Caki2 (cell line): ENCODE data around the gene DNAJA4. TPM values are rescaled to one million over a fixed set of nuclear protein-coding genes. Genes with fewer than 3 reads are reported as not detected.

Source experiments
- DNase-seq: peaks from one replicate; pipeline ENCODE4 v3.0.0-alpha.2; 2015; ENCODE audit warnings: low read depth
- in situ Hi-C: cut with HindIII; loops from 2 replicates; pipeline ENCODE4 v1.10.0; 2016; ENCODE audit warnings: low sequenced_read_pairs, low pct_unique_long_range_greater_than_20kb, mixed read lengths
- total RNA-seq: library from RNA; depleted of rRNA; stranded (reverse); fragments of >200 nt; shearing (Covaris generic); gene quantifications from 2 replicates; pipeline ENCODE4 v1.2.3, GENCODE V29; 2014; ENCODE audit warnings: low replicate concordance

Gene DNAJA4
- total RNA-seq, 1 experiment from 2014 or later, result not detected

- DNase-seq, result no peak
- in situ Hi-C loops, result no loop called here
Observed at GRCh38 chr15:78266229-78266628, 1.9 kb downstream of the DNAJA4 start.

GRCh38 chr15:78266806-78267205 lies 2.4 kb downstream of the DNAJA4 start:
- no peak for DNase-seq
- in situ Hi-C loops, result no loop called here

- in situ Hi-C loops, result no loop called here
Observed at GRCh38 chr15:78272316-78272715, 8.0 kb downstream of the DNAJA4 start.

GRCh38 chr15:78272776-78273175 lies 8.4 kb downstream of the DNAJA4 start:
- in situ Hi-C loops, result no loop called here
- no peak for DNase-seq

More at GRCh38 chr15:78272316-78272715, 8.0 kb downstream of the DNAJA4 start:
- DNase-seq, result no peak

- in situ Hi-C loops, result no loop called here
- no peak for DNase-seq
Observed at GRCh38 chr15:78274994-78275393, 10.6 kb downstream of the DNAJA4 start.

- in situ Hi-C loops, result no loop called here
- DNase-seq, result no peak
Observed at GRCh38 chr15:78276064-78276943, 11.9 kb downstream of the DNAJA4 start.

GRCh38 chr15:78280319-78281072 lies 16.1 kb downstream of the DNAJA4 start:
- in situ Hi-C loops, result no loop called here
- DNase-seq, result no peak

- DNase-seq, result no peak
- in situ Hi-C loops, result no loop called here
Observed at GRCh38 chr15:78282324-78282723, 18.0 kb downstream of the DNAJA4 start.

- DNase-seq, result no peak
- in situ Hi-C loops, result no loop called here
Observed at GRCh38 chr15:78284758-78285157, 20.4 kb downstream of the DNAJA4 start.

- no peak for DNase-seq
- in situ Hi-C loops, result no loop called here
Observed at GRCh38 chr15:78290222-78290621, 25.9 kb downstream of the DNAJA4 start.

- no peak for DNase-seq
- in situ Hi-C loops, result no loop called here
Observed at GRCh38 chr15:78291052-78291451, 26.7 kb downstream of the DNAJA4 start.

GRCh38 chr15:78291698-78292097 lies 27.3 kb downstream of the DNAJA4 start:
- DNase-seq, result no peak
- in situ Hi-C loops, result no loop called here

- in situ Hi-C loops, result no loop called here
- no peak for DNase-seq
Observed at GRCh38 chr15:78292219-78292618, 27.9 kb downstream of the DNAJA4 start.

GRCh38 chr15:78299101-78299930 lies 35.0 kb downstream of the DNAJA4 start, which contains the start of gene SKIC8:
TSS of gene SKIC8 (minus strand) at chr15:78299609. CDS start at chr15:78295686, 3,923 bp downstream.
- peak; percentile 94 for DNase-seq
- in situ Hi-C loops, result no loop called here

GRCh38 chr15:78301326-78301725 lies 37.0 kb downstream of the DNAJA4 start:
- in situ Hi-C loops, result no loop called here
- no peak for DNase-seq

GRCh38 chr15:78301828-78302227 lies 37.5 kb downstream of the DNAJA4 start:
- in situ Hi-C loops, result no loop called here
- DNase-seq, result no peak

- in situ Hi-C loops, result no loop called here
- DNase-seq, result no peak
Observed at GRCh38 chr15:78302579-78303312, 38.4 kb downstream of the DNAJA4 start.
